ENCODE data around the gene C1orf174.
A peak's percentile ranks its signal among the peaks of the same experiment; 100 is the strongest.
"Not testable (repeated sequence)": the region's sequence is repeated elsewhere in the genome, so short reads cannot be mapped to it uniquely, and the experiment has no call there.

Gene C1orf174

GRCh38 chr1:3923378-3924185 is 23.5 kb upstream of the C1orf174 start:
- DNase-seq (ENCODE audit: low read depth in 1 of 2, low spot score in 1 of 2) = no peak
- in situ Hi-C loops (cut with HindIII; ENCODE audit: low pct_unique_long_range_greater_than_20kb, low sequenced_read_pairs) = no loop called here
- no peak for TF ChIP-seq JUND (IDR thresholded peaks at IDR 0.05; ENCODE audit: low read depth)

DNA sequence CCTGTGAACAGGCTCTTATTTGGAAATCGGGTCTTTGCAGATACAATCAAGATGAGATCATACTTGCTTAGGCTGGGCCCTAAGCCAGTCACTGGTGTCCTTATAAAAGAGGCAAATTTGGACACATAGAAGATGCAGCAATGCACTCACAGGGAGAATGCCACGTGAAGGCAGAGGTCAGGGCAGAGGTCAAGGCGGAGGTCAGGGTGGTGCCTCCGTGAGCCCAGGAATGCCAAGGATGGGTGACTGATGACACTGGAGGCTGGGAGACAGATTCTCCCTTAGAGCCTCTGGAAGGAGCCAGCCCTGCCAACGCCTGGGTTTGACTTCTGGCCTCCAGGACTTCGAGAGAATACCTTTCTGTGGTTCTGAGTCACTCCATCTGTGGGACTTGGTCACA is 22.8 kb upstream of the C1orf174 start:
- no peak for TF ChIP-seq JUND (IDR thresholded peaks at IDR 0.05; ENCODE audit: low read depth)
- no peak for DNase-seq (ENCODE audit: low read depth in 1 of 2, low spot score in 1 of 2)
- in situ Hi-C loops (cut with HindIII; ENCODE audit: low pct_unique_long_range_greater_than_20kb, low sequenced_read_pairs) = no loop called here

GRCh38 chr1:3922201-3922725 is 22.2 kb upstream of the C1orf174 start:
- peak in 1 of 2 experiments; percentile 80 for DNase-seq (ENCODE audit: low read depth in 1 of 2, low spot score in 1 of 2)
- TF ChIP-seq JUND (IDR thresholded peaks at IDR 0.05; ENCODE audit: low read depth) = no peak
- in situ Hi-C loops (cut with HindIII; ENCODE audit: low pct_unique_long_range_greater_than_20kb, low sequenced_read_pairs) = no loop called here

GRCh38 chr1:3921765-3922164 is 21.7 kb upstream of the C1orf174 start:
- in situ Hi-C loops (cut with HindIII; ENCODE audit: low pct_unique_long_range_greater_than_20kb, low sequenced_read_pairs) = no loop called here
- DNase-seq (ENCODE audit: low read depth in 1 of 2, low spot score in 1 of 2) = no peak
- no peak for TF ChIP-seq JUND (IDR thresholded peaks at IDR 0.05; ENCODE audit: low read depth)

GRCh38 chr1:3919706-3920105 is 19.6 kb upstream of the C1orf174 start:
- in situ Hi-C loops (cut with HindIII; ENCODE audit: low pct_unique_long_range_greater_than_20kb, low sequenced_read_pairs) = no loop called here
- no peak for DNase-seq (ENCODE audit: low read depth in 1 of 2, low spot score in 1 of 2)
- TF ChIP-seq JUND (IDR thresholded peaks at IDR 0.05; ENCODE audit: low read depth) = no peak

GRCh38 chr1:3918966-3919611 is 19.0 kb upstream of the C1orf174 start:
- in situ Hi-C loops (cut with HindIII; ENCODE audit: low pct_unique_long_range_greater_than_20kb, low sequenced_read_pairs) = no loop called here
- no peak for DNase-seq (ENCODE audit: low read depth in 1 of 2, low spot score in 1 of 2)
- no peak for TF ChIP-seq JUND (IDR thresholded peaks at IDR 0.05; ENCODE audit: low read depth)

DNA sequence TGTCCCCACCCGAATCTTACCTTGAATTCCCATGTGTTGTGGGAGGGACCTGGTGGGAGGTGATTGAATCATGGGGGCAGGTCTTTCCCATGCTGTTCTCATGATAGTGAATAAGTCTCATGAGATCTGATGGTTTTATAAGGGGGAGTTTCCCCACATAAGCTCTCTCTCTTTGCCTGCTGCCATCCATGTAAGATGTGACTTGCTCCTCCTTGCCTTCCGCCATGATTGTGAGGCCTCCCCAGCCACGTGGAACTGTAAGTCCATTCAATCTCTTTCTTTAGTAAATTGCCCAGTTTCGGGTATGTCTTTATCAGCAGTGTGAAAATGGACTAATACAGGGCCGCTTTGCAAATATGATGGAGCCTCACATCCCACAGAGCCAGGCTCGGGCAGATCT is 18.3 kb upstream of the C1orf174 start:
- DNase-seq (ENCODE audit: low read depth in 1 of 2, low spot score in 1 of 2); in situ Hi-C loops (cut with HindIII; ENCODE audit: low pct_unique_long_range_greater_than_20kb, low sequenced_read_pairs): not testable (repeated sequence)

- DNase-seq (ENCODE audit: low read depth in 1 of 2, low spot score in 1 of 2) = no peak
- TF ChIP-seq JUND (IDR thresholded peaks at IDR 0.05; ENCODE audit: low read depth) = no peak
- in situ Hi-C loops (cut with HindIII; ENCODE audit: low pct_unique_long_range_greater_than_20kb, low sequenced_read_pairs) = no loop called here
These were observed 17.7 kb upstream of the C1orf174 start for GRCh38 chr1:3917761-3918160.

GRCh38 chr1:3915551-3916121 is 15.6 kb upstream of the C1orf174 start:
- in situ Hi-C loops (cut with HindIII; ENCODE audit: low pct_unique_long_range_greater_than_20kb, low sequenced_read_pairs) = no loop called here
- no peak for TF ChIP-seq JUND (IDR thresholded peaks at IDR 0.05; ENCODE audit: low read depth)
- no peak for DNase-seq (ENCODE audit: low read depth in 1 of 2, low spot score in 1 of 2)

- in situ Hi-C loops (cut with HindIII; ENCODE audit: low pct_unique_long_range_greater_than_20kb, low sequenced_read_pairs) = no loop called here
- DNase-seq (ENCODE audit: low read depth in 1 of 2, low spot score in 1 of 2) = no peak
- no peak for TF ChIP-seq JUND (IDR thresholded peaks at IDR 0.05; ENCODE audit: low read depth)
These were observed 14.8 kb upstream of the C1orf174 start for GRCh38 chr1:3914911-3915310.

GRCh38 chr1:3914331-3914851 is 14.3 kb upstream of the C1orf174 start:
- no peak for DNase-seq (ENCODE audit: low read depth in 1 of 2, low spot score in 1 of 2)
- in situ Hi-C loops (cut with HindIII; ENCODE audit: low pct_unique_long_range_greater_than_20kb, low sequenced_read_pairs) = no loop called here
- no peak for TF ChIP-seq JUND (IDR thresholded peaks at IDR 0.05; ENCODE audit: low read depth)

- in situ Hi-C loops (cut with HindIII; ENCODE audit: low pct_unique_long_range_greater_than_20kb, low sequenced_read_pairs) = no loop called here
- DNase-seq (ENCODE audit: low read depth in 1 of 2, low spot score in 1 of 2) = no peak
- no peak for TF ChIP-seq JUND (IDR thresholded peaks at IDR 0.05; ENCODE audit: low read depth)
These were observed 13.0 kb upstream of the C1orf174 start for GRCh38 chr1:3912809-3913685.

Data from T47D (cell line).